Osteoblast (primary cell): ENCODE data around the gene COL1A1. TPM values are rescaled to one million over a fixed set of nuclear protein-coding genes. Genes with fewer than 3 reads are reported as not detected.
A peak's percentile ranks its signal among the peaks of the same experiment; 100 is the strongest.

Experiments used
- DNase-seq: peaks from one replicate; pipeline ENCODE4 v3.0.0; 2011; ENCODE audit warnings: low spot score, mixed read lengths; ENCODE audit not compliant: insufficient read length; ENCODE audit errors: missing footprints
- H2AFZ ChIP-seq: 2 replicates; pipeline ENCODE4 v1.6.0; 2011; ENCODE audit warnings: mild to moderate bottlenecking, low read length
- H3K27ac ChIP-seq: 2 replicates; pipeline ENCODE4 v1.5.1; 2011; ENCODE audit warnings: mild to moderate bottlenecking, low read depth, low read length, moderate library complexity
- H3K27me3 ChIP-seq: 2 replicates; pipeline ENCODE4 v1.6.0; 2012; ENCODE audit warnings: mild to moderate bottlenecking, control low read depth, inconsistent platforms, low read length, moderate library complexity; ENCODE audit not compliant: insufficient read depth
- H3K36me3 ChIP-seq: 2 replicates; pipeline ENCODE4 v1.5.1; 2011; ENCODE audit warnings: mild to moderate bottlenecking, low read length, control low read depth, moderate library complexity; ENCODE audit not compliant: insufficient read depth
- H3K4me1 ChIP-seq: 2 replicates; pipeline ENCODE4 v1.5.1; 2011; ENCODE audit warnings: mild to moderate bottlenecking, low read length, control low read depth, moderate library complexity; ENCODE audit not compliant: insufficient read depth
- H3K4me2 ChIP-seq: 2 replicates; pipeline ENCODE4 v1.6.0; 2011; ENCODE audit warnings: mild to moderate bottlenecking, low read length; ENCODE audit not compliant: insufficient read depth
- H3K4me3 ChIP-seq: fragments of 200-600 bp; sonication (generic); 3 replicates; pipeline ENCODE4 v1.5.1; 2012; ENCODE audit warnings: mild to moderate bottlenecking, low read length, inconsistent platforms; ENCODE audit not compliant: insufficient read depth
- H3K79me2 ChIP-seq: 2 replicates; pipeline ENCODE4 v1.6.0; 2012; ENCODE audit warnings: mild to moderate bottlenecking, low read length, control low read depth, inconsistent platforms; ENCODE audit not compliant: insufficient read depth
- H3K9me3 ChIP-seq: 2 replicates; pipeline ENCODE4 v1.5.1; 2011; ENCODE audit warnings: low read depth, low read length, control low read depth
- H4K20me1 ChIP-seq: 2 replicates; pipeline ENCODE4 v1.6.0; 2012; ENCODE audit warnings: mild to moderate bottlenecking, low read length, control low read depth; ENCODE audit not compliant: insufficient read depth
- total RNA-seq: library from RNA; depleted of rRNA; stranded (reverse); fragments of >200 nt; gene quantifications from 2 replicates; pipeline ENCODE4 v1.2.3, GENCODE V29; 2012
- TF ChIP-seq, protein P1 (sequence below): IDR thresholded peaks from 2 replicates; pipeline ENCODE4 v1.5.1; 2011; ENCODE audit warnings: mild to moderate bottlenecking, low read depth, low read length, moderate library complexity; ENCODE audit errors: extremely low read depth

Gene COL1A1
- total RNA-seq, 1 donor = 8,987 TPM

DNA sequence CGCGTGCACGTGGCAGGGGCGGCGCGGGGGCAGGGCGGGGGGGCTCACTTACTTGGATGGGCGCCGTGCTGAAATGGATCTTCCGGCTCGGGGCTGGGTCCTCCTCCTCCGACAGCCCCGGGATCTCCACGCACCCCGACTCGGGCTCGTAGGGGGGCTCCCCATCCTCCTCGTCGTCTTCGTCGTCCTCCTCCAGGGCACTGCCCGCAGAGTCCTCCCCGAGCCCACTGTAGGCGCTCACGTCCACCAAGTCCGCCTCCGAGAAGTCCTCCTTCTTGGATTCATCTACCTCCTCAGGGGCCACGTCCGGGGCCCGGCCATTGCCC, 52.4 kb downstream of the COL1A1 start:
- TF ChIP-seq, protein P1, sequence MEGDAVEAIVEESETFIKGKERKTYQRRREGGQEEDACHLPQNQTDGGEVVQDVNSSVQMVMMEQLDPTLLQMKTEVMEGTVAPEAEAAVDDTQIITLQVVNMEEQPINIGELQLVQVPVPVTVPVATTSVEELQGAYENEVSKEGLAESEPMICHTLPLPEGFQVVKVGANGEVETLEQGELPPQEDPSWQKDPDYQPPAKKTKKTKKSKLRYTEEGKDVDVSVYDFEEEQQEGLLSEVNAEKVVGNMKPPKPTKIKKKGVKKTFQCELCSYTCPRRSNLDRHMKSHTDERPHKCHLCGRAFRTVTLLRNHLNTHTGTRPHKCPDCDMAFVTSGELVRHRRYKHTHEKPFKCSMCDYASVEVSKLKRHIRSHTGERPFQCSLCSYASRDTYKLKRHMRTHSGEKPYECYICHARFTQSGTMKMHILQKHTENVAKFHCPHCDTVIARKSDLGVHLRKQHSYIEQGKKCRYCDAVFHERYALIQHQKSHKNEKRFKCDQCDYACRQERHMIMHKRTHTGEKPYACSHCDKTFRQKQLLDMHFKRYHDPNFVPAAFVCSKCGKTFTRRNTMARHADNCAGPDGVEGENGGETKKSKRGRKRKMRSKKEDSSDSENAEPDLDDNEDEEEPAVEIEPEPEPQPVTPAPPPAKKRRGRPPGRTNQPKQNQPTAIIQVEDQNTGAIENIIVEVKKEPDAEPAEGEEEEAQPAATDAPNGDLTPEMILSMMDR = no peak
- Histone ChIP-seq H3K27ac (peak overlapping the region; percentile 70), H3K4me3 (peak overlapping the region; percentile 84), H3K4me1 (peaks cover 47% of the 10 kb centered on the region), H4K20me1 (peaks cover 46% of the 10 kb centered on the region), H3K9me3 (no peaks in the 10 kb centered on the region), H3K27me3 (no peaks in the 10 kb centered on the region), H3K36me3 (peaks cover 15% of the 10 kb centered on the region), H2AFZ (no peak overlapping the region), H3K79me2 (peaks cover 68% of the 10 kb centered on the region), H3K4me2 (peak overlapping the region; percentile 95)
- DNase-seq = no peak

- Histone ChIP-seq H3K4me1 (peaks cover 42% of the 10 kb centered on the region), H3K27me3 (no peaks in the 10 kb centered on the region), H3K9me3 (no peaks in the 10 kb centered on the region), H3K4me2 (peak overlapping the region; percentile 95), H3K79me2 (peaks cover 74% of the 10 kb centered on the region), H4K20me1 (peaks cover 52% of the 10 kb centered on the region), H3K36me3 (peaks cover 20% of the 10 kb centered on the region), H3K4me3 (peak overlapping the region; percentile 84), H2AFZ (no peak overlapping the region), H3K27ac (peak overlapping the region; percentile 78)
- TF ChIP-seq, protein P1 = peak; percentile 14
- DNase-seq = peak; percentile 98
Measured at GRCh38 chr17:50148226-50149090, 53.0 kb downstream of the COL1A1 start.

- H3K27ac ChIP-seq = peak overlapping the region; percentile 78
- peaks cover 56% of the 10 kb centered on the region for H4K20me1 ChIP-seq
- no peaks in the 10 kb centered on the region for H3K27me3 ChIP-seq
- H2AFZ ChIP-seq = no peak overlapping the region
- peak overlapping the region; percentile 95 for H3K4me2 ChIP-seq
- no peaks in the 10 kb centered on the region for H3K9me3 ChIP-seq
- peak overlapping the region; percentile 84 for H3K4me3 ChIP-seq
- H3K36me3 ChIP-seq = peaks cover 26% of the 10 kb centered on the region
- H3K79me2 ChIP-seq = peaks cover 80% of the 10 kb centered on the region
- DNase-seq = peak; percentile 97
- peaks cover 41% of the 10 kb centered on the region for H3K4me1 ChIP-seq
- TF ChIP-seq, protein P1 = no peak
Measured at GRCh38 chr17:50147841-50148225, 53.6 kb downstream of the COL1A1 start.

DNA sequence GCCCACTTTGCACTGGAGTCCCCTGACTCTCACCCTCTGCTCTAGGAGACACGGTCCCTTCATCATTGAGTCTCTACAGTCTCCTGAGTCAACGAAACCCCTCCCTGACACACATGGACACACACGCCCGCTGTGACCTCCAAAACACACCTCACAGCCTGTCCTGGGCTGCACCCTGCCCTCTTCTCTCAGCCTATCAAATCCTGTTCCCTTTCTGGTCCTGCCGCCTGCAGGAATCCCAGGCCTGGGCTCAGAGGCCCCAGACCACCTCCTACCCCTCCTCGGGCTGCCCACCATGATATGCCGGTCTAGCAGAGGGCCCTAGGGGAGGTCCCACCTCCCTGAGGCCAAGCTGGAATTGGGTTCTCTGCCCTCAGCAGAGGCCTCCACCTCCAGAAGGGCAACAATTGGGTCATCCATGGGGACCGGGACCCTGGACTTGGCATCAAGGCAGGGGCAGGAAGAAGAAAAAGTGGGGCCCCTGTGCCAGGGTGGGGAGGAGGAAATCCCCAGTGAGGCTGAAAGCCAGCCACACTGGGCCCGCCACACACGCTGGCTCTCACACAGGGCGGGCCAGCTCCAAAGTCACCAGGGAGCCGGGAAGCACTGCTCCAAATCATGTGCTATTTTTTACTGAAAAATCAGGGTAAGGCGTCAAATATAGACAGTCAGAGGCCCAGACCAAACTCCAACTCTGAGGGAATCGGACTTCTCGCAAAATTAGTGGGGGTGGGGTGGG, 54.3 kb downstream of the COL1A1 start:
- peak; percentile 94 for DNase-seq
- Histone ChIP-seq H4K20me1 (peaks cover 64% of the 10 kb centered on the region), H3K36me3 (peaks cover 34% of the 10 kb centered on the region), H3K4me3 (peak overlapping the region; percentile 84), H3K4me2 (peak overlapping the region; percentile 95), H3K4me1 (peaks cover 34% of the 10 kb centered on the region), H3K27ac (peak overlapping the region; percentile 78), H2AFZ (no peak overlapping the region), H3K79me2 (peaks cover 87% of the 10 kb centered on the region), H3K9me3 (no peaks in the 10 kb centered on the region), H3K27me3 (no peaks in the 10 kb centered on the region)
- TF ChIP-seq, protein P1 = no peak
